ENCODE measurements around the gene TMBIM6.

TMBIM6 gene

DNA sequence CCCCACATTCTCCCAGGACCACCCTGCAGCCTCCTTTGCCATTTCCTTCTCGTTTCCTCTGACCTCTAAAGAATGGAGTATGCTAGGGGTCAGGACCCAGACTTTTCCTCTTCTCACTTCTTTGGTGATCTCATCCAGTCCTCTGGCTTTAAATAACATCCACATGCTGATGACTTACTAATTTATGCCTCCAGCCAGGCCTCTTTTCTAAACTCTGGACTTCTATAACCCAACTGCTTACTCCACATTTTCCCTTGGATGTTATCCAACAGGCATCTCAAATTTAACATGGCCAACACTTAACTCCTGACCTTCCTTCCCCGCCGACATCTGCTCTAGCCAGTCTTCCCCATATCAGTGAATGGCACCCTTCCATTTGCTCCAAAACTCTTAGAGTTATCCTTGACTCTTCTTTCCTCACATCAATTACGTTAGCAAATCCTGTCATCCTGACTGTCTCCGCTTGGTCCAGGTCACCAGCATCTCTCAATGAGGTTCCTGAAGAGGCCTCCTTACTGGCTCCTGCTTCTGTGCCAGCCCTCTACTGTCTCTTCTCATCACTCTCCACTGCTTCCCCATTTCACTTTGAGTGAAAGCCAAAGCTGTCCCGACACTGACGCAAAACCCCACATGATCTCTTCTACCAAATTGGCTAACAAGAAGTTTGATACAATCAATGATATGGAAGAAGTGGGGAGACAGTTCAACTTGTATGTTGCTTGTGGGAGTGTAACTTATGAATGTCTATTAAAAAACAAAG is 42.7 kb downstream of the TMBIM6 start:
- no peak for DNase-seq (ENCODE audit: insufficient read length)
- no peak for FAIRE-seq
- no peak for TF ChIP-seq TAF1 (IDR thresholded peaks at IDR 0.05; ENCODE audit: borderline replicate concordance, low read depth, low read length)
- TF ChIP-seq POLR2A (IDR thresholded peaks at IDR 0.05; ENCODE audit: low read depth, low read length), result no peak
- no peak for TF ChIP-seq POLR2AphosphoS5 (IDR thresholded peaks at IDR 0.05; ENCODE audit: low read depth, low read length)

DNA sequence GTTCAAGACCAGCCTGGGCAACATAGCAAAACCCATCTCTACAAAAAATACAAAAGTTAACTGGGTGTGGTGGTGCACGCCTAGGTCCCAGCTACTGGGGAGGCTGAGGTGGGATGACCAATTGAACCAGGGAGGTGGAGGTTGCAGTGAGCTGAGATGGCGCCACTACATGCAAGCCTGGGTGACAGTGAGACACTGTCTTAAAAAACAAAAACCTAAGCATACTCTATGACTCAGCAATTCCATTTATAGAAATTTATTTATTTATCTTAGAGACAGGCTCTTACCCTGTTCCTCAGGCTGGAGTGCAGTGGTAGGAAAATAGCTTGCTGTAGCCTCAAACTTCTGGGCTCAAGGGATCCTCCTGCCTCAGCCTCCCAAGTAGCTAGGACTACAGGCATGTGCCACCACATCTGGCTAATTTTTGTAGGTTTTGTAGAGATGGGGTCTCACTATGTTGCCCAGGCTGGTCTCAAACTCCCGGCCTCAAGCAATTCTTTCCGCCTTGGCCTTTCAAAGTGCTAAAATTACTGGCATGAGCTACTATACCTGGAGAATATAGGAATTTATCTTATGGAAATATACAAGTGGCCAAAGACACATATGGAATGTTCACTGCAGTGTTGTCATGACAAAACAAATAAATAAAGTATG is 43.5 kb downstream of the TMBIM6 start:
- TF ChIP-seq TAF1 (IDR thresholded peaks at IDR 0.05; ENCODE audit: borderline replicate concordance, low read depth, low read length) (no peak), POLR2A (IDR thresholded peaks at IDR 0.05; ENCODE audit: low read depth, low read length) (no peak), POLR2AphosphoS5 (IDR thresholded peaks at IDR 0.05; ENCODE audit: low read depth, low read length) (no peak)
- DNase-seq (ENCODE audit: insufficient read length), result no peak
- no peak for FAIRE-seq

DNA sequence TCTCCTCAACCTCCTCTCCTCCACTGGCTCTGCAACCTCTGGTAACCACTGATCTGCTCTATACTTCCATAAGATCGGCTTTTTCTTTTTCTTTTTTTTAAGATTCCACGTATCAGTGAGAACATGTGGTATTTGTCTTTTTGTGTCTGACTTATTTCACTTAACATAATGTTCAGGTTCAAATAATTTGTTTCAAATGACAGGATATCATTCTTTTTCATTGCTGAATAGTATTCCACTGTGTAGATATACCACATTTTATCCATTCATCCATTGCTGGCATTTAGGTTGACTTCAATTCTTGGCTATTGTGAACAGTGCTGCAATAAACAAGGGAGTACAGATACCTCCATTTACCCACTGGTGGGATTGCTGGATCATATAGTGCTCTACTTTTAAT is 46.3 kb downstream of the TMBIM6 start:
- no peak for FAIRE-seq
- no peak for DNase-seq (ENCODE audit: insufficient read length)
- TF ChIP-seq POLR2A (IDR thresholded peaks at IDR 0.05; ENCODE audit: low read depth, low read length) (no peak), POLR2AphosphoS5 (IDR thresholded peaks at IDR 0.05; ENCODE audit: low read depth, low read length) (no peak), TAF1 (IDR thresholded peaks at IDR 0.05; ENCODE audit: borderline replicate concordance, low read depth, low read length) (no peak)

DNA sequence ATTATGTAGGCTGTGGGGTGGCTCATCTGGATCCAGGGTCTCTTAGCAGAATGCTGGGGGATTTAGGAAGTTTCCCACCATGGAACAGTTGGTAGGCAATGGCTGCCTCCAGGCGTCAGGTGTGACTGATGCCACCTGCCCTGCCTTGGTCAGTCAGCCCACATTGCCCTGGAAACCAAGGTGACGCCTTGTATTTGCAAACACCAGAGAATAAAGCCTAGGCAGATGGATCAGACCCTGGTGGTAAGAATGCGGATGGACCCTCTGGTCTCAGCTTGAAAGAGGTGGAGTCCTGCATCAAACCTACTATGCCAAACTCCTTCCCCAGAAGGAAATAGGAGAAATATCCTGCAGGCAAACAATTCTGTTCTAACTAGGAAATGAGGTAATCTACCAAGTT is 48.6 kb downstream of the TMBIM6 start:
- TF ChIP-seq TAF1 (IDR thresholded peaks at IDR 0.05; ENCODE audit: borderline replicate concordance, low read depth, low read length) (no peak), POLR2A (IDR thresholded peaks at IDR 0.05; ENCODE audit: low read depth, low read length) (no peak), POLR2AphosphoS5 (IDR thresholded peaks at IDR 0.05; ENCODE audit: low read depth, low read length) (no peak)
- FAIRE-seq (no peak), DNase-seq (ENCODE audit: insufficient read length) (no peak)

DNA sequence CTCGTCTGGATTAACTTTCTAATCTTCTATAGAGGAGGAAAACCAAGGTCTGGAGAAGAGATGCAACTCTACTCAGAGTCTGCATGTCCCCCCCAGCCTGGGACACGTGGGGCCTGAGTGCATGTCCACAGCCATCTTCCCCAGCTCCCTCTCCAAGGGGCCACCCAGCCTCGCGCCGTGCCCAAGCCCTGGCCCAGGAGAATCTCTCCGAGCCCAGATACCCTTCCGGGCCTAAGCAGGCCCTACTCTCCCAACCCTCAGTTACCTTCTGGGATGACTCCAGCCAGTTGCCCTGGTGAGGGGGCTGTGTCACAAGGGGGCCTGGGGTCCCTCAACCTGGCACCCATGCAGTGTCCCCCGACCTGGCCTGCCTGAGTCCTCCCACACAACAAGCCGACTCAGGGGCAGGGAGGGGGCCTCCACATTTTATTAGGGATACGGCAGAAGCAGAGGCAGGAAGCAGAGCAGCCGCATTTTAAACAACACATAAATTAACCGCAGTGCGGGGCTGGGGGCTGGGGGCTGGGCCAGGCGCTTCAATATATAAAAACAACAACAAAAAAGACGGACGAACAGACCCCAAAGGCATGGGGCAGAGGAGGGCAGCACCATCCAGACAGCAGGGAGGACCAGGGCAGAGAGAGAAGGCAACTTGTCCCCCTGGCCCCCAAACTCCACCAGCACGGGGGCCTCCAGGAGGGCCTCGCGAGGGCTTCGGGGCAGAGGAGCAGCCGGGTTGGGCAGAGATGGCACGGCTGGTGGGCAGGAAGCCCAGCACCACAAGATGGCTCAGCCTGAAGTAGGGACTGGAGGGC is 49.6 kb downstream of the TMBIM6 start:
- DNase-seq (ENCODE audit: insufficient read length), result no peak
- no peak for TF ChIP-seq POLR2AphosphoS5 (IDR thresholded peaks at IDR 0.05; ENCODE audit: low read depth, low read length)
- no peak for FAIRE-seq

DNA sequence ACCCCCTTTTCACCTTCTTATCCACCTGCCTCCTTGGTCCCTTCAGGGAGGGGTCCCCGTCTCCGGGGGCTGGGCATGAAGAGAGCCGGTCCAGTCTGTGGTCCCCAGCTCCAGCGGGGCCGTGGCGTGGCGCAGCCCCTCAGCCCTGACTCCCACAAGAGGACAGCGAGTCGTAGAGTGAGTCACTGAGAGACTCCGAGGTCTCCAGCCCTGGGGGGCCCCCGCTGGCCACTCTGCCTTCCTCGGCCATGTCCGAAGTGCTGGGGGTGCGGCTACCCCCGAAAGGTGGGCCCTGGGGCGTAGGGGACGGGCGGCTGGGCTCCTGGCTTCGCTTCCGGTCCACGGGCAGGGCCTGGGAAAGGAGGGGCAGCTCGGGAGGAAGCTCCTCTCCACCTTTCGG is 50.3 kb downstream of the TMBIM6 start:
- FAIRE-seq (no peak), DNase-seq (ENCODE audit: insufficient read length) (no peak)
- no peak for TF ChIP-seq TAF1 (IDR thresholded peaks at IDR 0.05; ENCODE audit: borderline replicate concordance, low read depth, low read length)
- TF ChIP-seq POLR2A (IDR thresholded peaks at IDR 0.05; ENCODE audit: low read depth, low read length), result no peak
- TF ChIP-seq POLR2AphosphoS5 (IDR thresholded peaks at IDR 0.05; ENCODE audit: low read depth, low read length), result no peak

DNA sequence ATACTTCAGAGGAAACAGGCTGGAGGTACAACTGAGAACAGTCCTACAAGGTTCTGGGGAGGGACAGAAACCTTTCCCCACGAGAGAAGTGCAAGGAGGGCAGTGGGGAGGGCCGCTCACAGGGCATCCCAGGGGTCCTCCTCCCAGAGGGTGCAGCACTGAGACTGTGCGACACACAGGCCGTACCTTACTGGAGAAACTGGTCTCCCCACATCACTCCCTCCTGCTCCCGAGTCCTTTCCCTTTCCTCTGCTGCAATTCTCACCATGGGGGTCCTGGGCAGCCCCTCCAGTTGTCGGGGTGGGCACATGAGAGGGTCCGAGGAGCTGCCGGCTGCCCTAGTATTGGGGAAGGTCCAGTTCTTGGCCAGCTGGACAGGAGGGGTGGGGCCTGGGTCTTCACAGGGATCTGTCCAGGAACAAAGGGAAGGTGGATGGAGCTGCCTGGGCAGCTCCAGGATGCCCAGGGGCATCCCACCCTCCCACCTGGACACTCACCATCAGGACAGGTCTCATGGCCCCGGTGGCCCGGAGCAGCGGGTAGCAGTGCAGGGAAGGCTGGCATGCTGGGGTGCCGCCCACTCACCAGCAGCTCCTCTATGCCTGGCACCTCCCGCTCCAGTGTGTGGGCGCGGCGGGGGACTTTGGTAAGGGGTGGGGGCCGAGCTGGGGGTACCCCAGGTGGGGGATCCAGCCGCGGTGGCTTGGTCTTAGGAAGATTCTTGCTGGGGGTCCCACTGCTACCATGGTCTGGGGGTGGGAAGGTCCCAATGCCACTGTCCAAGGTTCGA is 51.0 kb downstream of the TMBIM6 start:
- FAIRE-seq (no peak), DNase-seq (ENCODE audit: insufficient read length) (no peak)

DNA sequence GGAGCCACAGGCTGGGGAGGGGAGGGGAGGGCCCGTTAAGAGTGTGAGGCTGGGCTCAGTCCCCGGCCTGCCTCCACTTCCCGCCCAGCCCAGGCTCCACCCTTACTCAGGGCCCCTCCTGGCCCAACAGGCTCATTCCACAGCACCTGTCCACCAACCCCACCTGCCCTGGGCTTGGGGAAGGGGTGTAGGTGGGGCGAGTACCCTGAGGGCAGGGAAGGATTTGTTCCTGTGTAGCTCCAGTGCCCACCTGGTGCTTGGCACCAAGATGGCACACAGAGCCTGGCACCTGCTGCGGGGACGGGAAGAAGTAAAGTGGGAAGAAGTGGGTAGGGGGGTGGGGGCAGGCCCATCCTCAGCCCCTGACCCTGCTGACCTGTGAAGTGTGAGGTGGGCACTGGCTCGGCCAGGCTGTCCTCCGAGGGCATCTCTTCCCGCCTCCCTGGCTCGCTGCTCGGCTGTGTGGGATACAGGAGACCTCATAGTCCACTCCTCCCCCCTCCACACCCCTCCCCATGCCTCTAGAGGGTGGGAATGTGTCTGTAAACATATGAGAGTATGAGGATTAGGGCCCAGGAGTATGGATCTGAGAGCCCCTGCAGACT is 51.7 kb downstream of the TMBIM6 start:
- no peak for DNase-seq (ENCODE audit: insufficient read length)
- TF ChIP-seq POLR2AphosphoS5 (IDR thresholded peaks at IDR 0.05; ENCODE audit: low read depth, low read length) (no peak), POLR2A (IDR thresholded peaks at IDR 0.05; ENCODE audit: low read depth, low read length) (no peak), TAF1 (IDR thresholded peaks at IDR 0.05; ENCODE audit: borderline replicate concordance, low read depth, low read length) (no peak)
- FAIRE-seq, result no peak

More for the DNA sequence above, 51.0 kb downstream of the TMBIM6 start:
- no peak for TF ChIP-seq POLR2A (IDR thresholded peaks at IDR 0.05; ENCODE audit: low read depth, low read length)
- no peak for TF ChIP-seq TAF1 (IDR thresholded peaks at IDR 0.05; ENCODE audit: borderline replicate concordance, low read depth, low read length)
- TF ChIP-seq POLR2AphosphoS5 (IDR thresholded peaks at IDR 0.05; ENCODE audit: low read depth, low read length), result no peak

DNA sequence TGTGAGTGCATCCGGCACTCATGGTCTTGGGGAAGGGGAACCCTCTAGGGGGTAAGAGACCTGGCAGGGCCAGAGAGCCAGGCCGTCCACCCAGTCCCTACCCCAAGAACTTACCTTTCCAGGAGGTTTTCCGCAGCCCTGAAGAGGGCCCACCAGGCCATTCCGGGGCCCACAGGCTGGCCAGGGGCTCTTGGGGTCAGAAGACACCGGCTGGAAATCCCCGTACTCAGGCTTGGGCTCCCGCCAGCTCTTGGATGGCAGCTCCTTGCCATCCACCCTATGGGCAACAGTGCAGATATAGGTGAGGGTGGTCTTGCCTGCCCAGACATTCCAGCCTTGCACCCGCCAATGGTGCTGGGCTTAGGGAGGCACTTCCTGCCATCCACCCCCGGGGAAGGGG is 52.3 kb downstream of the TMBIM6 start:
- no peak for FAIRE-seq
- DNase-seq (ENCODE audit: insufficient read length), result no peak
- TF ChIP-seq TAF1 (IDR thresholded peaks at IDR 0.05; ENCODE audit: borderline replicate concordance, low read depth, low read length), result no peak
- no peak for TF ChIP-seq POLR2AphosphoS5 (IDR thresholded peaks at IDR 0.05; ENCODE audit: low read depth, low read length)
- no peak for TF ChIP-seq POLR2A (IDR thresholded peaks at IDR 0.05; ENCODE audit: low read depth, low read length)

DNA sequence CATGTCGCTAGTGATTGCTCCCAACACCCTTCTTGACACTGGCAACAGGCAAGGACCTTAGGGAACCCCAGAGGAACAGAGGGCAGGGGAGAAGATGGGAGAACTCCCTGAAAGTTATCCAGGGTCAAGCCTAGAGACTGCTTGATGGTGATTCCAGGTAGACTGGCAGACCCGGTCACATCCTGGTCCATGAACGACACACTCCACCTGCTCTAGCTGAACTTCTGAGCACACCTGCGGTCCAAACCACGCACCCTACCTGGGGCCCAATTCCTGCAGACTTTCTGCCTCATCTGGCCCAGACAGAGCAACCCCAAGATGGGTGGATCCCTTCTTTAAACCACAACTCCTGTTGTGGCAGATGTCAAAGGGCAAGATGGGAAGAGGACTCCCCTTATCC is 52.7 kb downstream of the TMBIM6 start:
- DNase-seq (ENCODE audit: insufficient read length) (no peak), FAIRE-seq (no peak)
- TF ChIP-seq TAF1 (IDR thresholded peaks at IDR 0.05; ENCODE audit: borderline replicate concordance, low read depth, low read length) (no peak), POLR2A (IDR thresholded peaks at IDR 0.05; ENCODE audit: low read depth, low read length) (no peak), POLR2AphosphoS5 (IDR thresholded peaks at IDR 0.05; ENCODE audit: low read depth, low read length) (no peak)

Data from GM12892 (cell line).